PC-3 (cell line): ENCODE results near the gene SLMAP. TPM values are rescaled to one million over a fixed set of nuclear protein-coding genes. Genes with fewer than 3 reads are reported as not detected.

Source experiments
- ATAC-seq: fragments of 200-7000 bp; cut with Tn5 transposase; 2 replicates; pipeline ENCODE4 v1.9.1; 2020; ENCODE audit warnings: mild to moderate bottlenecking, moderate library complexity
- BruUV-seq: library from RNA; stranded (reverse); fragments of 400-500 nt; replicated peaks from 2 replicates; lab custom pipeline; 2021; lab: Mats Ljungman, UMichigan
- CTCF ChIA-PET: fragments of 300-600 bp; sonication (Branson Sonifier 250); formaldehyde crosslinking; loops from one replicate; lab custom pipeline; 2022; ENCODE audit warnings: antibody characterized with exemption; lab: Charles Lee
- POLR2A ChIA-PET: fragments of 300-600 bp; sonication (Branson Sonifier 250); formaldehyde crosslinking; loops from one replicate; lab custom pipeline; 2022; ENCODE audit warnings: antibody characterized with exemption; ENCODE audit not compliant: unreplicated experiment; lab: Charles Lee
- DNase-seq: peaks from one replicate; pipeline ENCODE4 v3.0.0-alpha.2; 2015
- H2AFZ ChIP-seq: fragments of 300-600 bp; sonication (generic); 2 replicates; pipeline ENCODE4 v1.6.0; 2016; ENCODE audit warnings: antibody characterized with exemption, low read length
- H3F3A ChIP-seq: fragments of 300-600 bp; sonication (generic); one replicate; pipeline ENCODE4 v1.6.0; 2017; ENCODE audit warnings: antibody characterized with exemption, low read length, control low read depth, mild to moderate bottlenecking; ENCODE audit not compliant: unreplicated experiment
- H3K27ac ChIP-seq: fragments of 300-600 bp; sonication (generic); 2 replicates; pipeline ENCODE4 v1.5.1; 2016; ENCODE audit warnings: mild to moderate bottlenecking, low read length
- H3K27me3 ChIP-seq: fragments of 300-600 bp; sonication (generic); 2 replicates; pipeline ENCODE4 v1.6.1; 2016; ENCODE audit warnings: low read length, mixed read lengths
- H3K36me3 ChIP-seq: fragments of 300-600 bp; sonication (generic); 2 replicates; pipeline ENCODE4 v1.6.1; 2016; ENCODE audit warnings: low read depth, mixed run types, low read length, mixed read lengths
- H3K4me1 ChIP-seq: fragments of 300-600 bp; sonication (generic); 2 replicates; pipeline ENCODE4 v1.5.1; 2016; ENCODE audit warnings: low read length; ENCODE audit not compliant: insufficient read depth
- H3K4me2 ChIP-seq: fragments of 300-600 bp; sonication (generic); 2 replicates; pipeline ENCODE4 v1.6.0; 2016; ENCODE audit warnings: low read length
- H3K4me3 ChIP-seq: fragments of 300-600 bp; sonication (generic); 2 replicates; pipeline ENCODE4 v1.5.1; 2016; ENCODE audit warnings: mild to moderate bottlenecking, low read length, mixed read lengths
- H3K79me2 ChIP-seq: fragments of 300-600 bp; sonication (generic); 2 replicates; pipeline ENCODE4 v1.6.1; 2017; ENCODE audit warnings: low read length, mixed read lengths
- H3K9ac ChIP-seq: fragments of 300-600 bp; sonication (generic); 2 replicates; pipeline ENCODE4 v1.6.0; 2016; ENCODE audit warnings: mild to moderate bottlenecking, low read length
- H3K9me2 ChIP-seq: fragments of 300-600 bp; sonication (generic); replicated peaks from 2 replicates; pipeline ENCODE4 v1.6.1; 2016; ENCODE audit warnings: mixed run types, low read length, mixed read lengths
- H3K9me3 ChIP-seq: fragments of 300-600 bp; sonication (generic); 2 replicates; pipeline ENCODE4 v1.6.1; 2016; ENCODE audit warnings: low read length, mixed read lengths
- H4K20me1 ChIP-seq: fragments of 300-600 bp; sonication (generic); 2 replicates; pipeline ENCODE4 v1.6.1; 2016; ENCODE audit warnings: low read length, mixed read lengths
- EZH2 ChIP-seq: fragments of 300-600 bp; sonication (generic); IDR thresholded peaks from one replicate; pipeline ENCODE4 v1.6.1; 2017; ENCODE audit warnings: antibody characterized with exemption, mild to moderate bottlenecking, low read length; ENCODE audit not compliant: unreplicated experiment
- EZH2phosphoT487 ChIP-seq: fragments of 300-600 bp; sonication (generic); IDR thresholded peaks from 2 replicates; pipeline ENCODE4 v1.6.1; 2018; ENCODE audit warnings: mild to moderate bottlenecking, antibody characterized with exemption, low read length, borderline replicate concordance
- intact Hi-C: fragments of 100-400 bp; cut with micrococcal nuclease; formaldehyde crosslinking; loops from 2 replicates; pipeline ENCODE4 v1.9.0; 2023
- total RNA-seq: library from RNA; depleted of rRNA; stranded (reverse); fragments of >200 nt; gene quantifications from 2 replicates; pipeline ENCODE4 v1.2.3, GENCODE V29; 2014
- TF ChIP-seq, protein P1 (sequence below): fragments of 300-600 bp; sonication (generic); conservative IDR thresholded peaks from 2 replicates; pipeline ENCODE4 v1.5.1; 2017; ENCODE audit warnings: antibody characterized with exemption, low read depth, mild to moderate bottlenecking, low read length

The SLMAP gene
- total RNA-seq, 1 experiment from 2014 or later = 60.0 TPM

DNA sequence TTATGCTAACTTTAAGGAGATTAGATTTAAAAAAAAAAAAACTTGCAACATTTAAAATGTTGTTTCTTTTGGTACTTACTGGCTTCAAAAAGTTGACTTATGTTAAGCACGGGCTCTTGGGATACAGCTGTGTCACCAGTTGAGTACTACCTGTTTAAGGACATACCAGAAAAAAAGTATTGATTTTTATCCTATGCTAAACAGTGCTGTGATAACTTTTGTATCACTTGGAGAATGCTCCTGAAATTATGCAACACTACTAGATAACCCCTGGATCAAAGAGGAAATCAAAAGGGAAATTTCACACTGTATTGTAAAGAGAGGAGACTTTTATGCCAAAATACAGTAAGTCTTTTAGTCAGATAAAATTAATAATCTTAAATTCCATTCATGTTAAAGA is 77.7 kb downstream of the SLMAP start:
- Histone ChIP-seq H3K4me2 (no peak overlapping the region), H2AFZ (no peak overlapping the region), H3K9me3 (no peaks in the 10 kb centered on the region), H3K4me3 (no peak overlapping the region), H3K36me3 (peaks cover 29% of the 10 kb centered on the region; the same call in 1 of the 2 replicates), H3K4me1 (no peaks in the 10 kb centered on the region), H3K9ac (no peak overlapping the region), H4K20me1 (no peaks in the 10 kb centered on the region), H3K79me2 (peaks cover 31% of the 10 kb centered on the region), H3K27me3 (no peaks in the 10 kb centered on the region), H3F3A (no peaks in the 10 kb centered on the region), H3K27ac (no peak overlapping the region), H3K9me2 (no peaks in the 10 kb centered on the region)
- DNase-seq (no peak), ATAC-seq (no peak)
- ChIA-PET CTCF (no interaction called here), POLR2A (no interaction called here)
- no TSS peak for BruUV-seq
- intact Hi-C loops = loop anchor here (10.0 kb wide), 1 partner anchor 429 kb away; no protein-coding TSS in a partner anchor
- TF ChIP-seq, protein P1, sequence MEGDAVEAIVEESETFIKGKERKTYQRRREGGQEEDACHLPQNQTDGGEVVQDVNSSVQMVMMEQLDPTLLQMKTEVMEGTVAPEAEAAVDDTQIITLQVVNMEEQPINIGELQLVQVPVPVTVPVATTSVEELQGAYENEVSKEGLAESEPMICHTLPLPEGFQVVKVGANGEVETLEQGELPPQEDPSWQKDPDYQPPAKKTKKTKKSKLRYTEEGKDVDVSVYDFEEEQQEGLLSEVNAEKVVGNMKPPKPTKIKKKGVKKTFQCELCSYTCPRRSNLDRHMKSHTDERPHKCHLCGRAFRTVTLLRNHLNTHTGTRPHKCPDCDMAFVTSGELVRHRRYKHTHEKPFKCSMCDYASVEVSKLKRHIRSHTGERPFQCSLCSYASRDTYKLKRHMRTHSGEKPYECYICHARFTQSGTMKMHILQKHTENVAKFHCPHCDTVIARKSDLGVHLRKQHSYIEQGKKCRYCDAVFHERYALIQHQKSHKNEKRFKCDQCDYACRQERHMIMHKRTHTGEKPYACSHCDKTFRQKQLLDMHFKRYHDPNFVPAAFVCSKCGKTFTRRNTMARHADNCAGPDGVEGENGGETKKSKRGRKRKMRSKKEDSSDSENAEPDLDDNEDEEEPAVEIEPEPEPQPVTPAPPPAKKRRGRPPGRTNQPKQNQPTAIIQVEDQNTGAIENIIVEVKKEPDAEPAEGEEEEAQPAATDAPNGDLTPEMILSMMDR = no peak
- TF ChIP-seq EZH2phosphoT487 (no peak), EZH2 (no peak)

DNA sequence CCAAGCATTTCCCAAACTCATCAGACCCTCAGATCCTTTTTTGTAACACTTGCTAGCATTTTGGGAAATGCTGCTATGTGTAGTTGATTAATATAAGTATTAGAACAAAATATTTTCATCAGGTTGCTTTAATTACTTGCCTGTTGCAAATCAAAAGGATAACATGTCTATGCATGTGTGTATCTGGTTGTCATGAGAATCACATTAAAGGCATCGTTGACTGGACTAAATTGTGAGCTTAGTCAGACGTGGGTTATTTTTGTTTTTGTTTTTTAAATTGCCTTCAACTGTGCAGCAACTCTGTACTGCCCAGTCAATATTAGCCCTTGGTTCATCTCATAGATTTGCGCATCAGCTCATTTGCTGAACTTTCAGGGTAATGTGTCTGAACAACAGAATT is 81.6 kb downstream of the SLMAP start:
- H3K4me1 ChIP-seq = no peaks in the 10 kb centered on the region
- no peak overlapping the region for H3K4me3 ChIP-seq
- ChIA-PET CTCF (no interaction called here), POLR2A (no interaction called here)
- TF ChIP-seq EZH2 (no peak), EZH2phosphoT487 (no peak)
- TF ChIP-seq, protein P1 = no peak
- H3K9me2 ChIP-seq = no peaks in the 10 kb centered on the region
- no peak overlapping the region for H3K27ac ChIP-seq
- intact Hi-C loops = loop anchor here (10.0 kb wide), 1 partner anchor 433 kb away; no protein-coding TSS in a partner anchor
- no TSS peak for BruUV-seq
- ATAC-seq (no peak), DNase-seq (no peak)
- H3K9me3 ChIP-seq = no peaks in the 10 kb centered on the region
- H3K36me3 ChIP-seq = peaks cover 14% of the 10 kb centered on the region; the same call in 1 of the 2 replicates
- no peak overlapping the region for H3K9ac ChIP-seq
- no peak overlapping the region for H2AFZ ChIP-seq
- H3K79me2 ChIP-seq = peaks cover 18% of the 10 kb centered on the region; the same call in 1 of the 2 replicates
- no peaks in the 10 kb centered on the region for H3K27me3 ChIP-seq
- H3F3A ChIP-seq = no peaks in the 10 kb centered on the region
- no peak overlapping the region for H3K4me2 ChIP-seq
- H4K20me1 ChIP-seq = no peaks in the 10 kb centered on the region

GRCh38 chr3:57838627-57839026 is 82.5 kb downstream of the SLMAP start:
- Histone ChIP-seq H3K9me2 (no peaks in the 10 kb centered on the region), H3K4me3 (no peak overlapping the region), H3K4me1 (no peaks in the 10 kb centered on the region), H3K9me3 (no peaks in the 10 kb centered on the region), H3K4me2 (no peak overlapping the region), H3K27ac (no peak overlapping the region), H4K20me1 (no peaks in the 10 kb centered on the region), H3K79me2 (peaks cover 18% of the 10 kb centered on the region; the same call in 1 of the 2 replicates), H3F3A (no peaks in the 10 kb centered on the region), H3K9ac (no peak overlapping the region), H3K36me3 (peaks cover 8% of the 10 kb centered on the region; the same call in 1 of the 2 replicates), H2AFZ (no peak overlapping the region), H3K27me3 (no peaks in the 10 kb centered on the region)
- CTCF ChIA-PET = no interaction called here
- BruUV-seq = no TSS peak
- no peak for TF ChIP-seq EZH2phosphoT487
- TF ChIP-seq, protein P1 = no peak
- no peak for TF ChIP-seq EZH2
- POLR2A ChIA-PET = no interaction called here
- DNase-seq = no peak
- intact Hi-C loops = loop anchor here (10.0 kb wide), 1 partner anchor 434 kb away; no protein-coding TSS in a partner anchor
- no peak for ATAC-seq
